ENCODE results near the gene RBM4. TPM values are rescaled to one million over a fixed set of nuclear protein-coding genes. Genes with fewer than 3 reads are reported as not detected.
A peak's percentile ranks its signal among the peaks of the same experiment; 100 is the strongest.

Gene RBM4
- total and polyA plus RNA-seq, 2 of the 4 experiments (the other 2 are of a cell fraction), result 165 to 198 TPM

GRCh38 chr11:66676282-66676919 is 37.9 kb downstream of the RBM4 start:
- CTCF ChIA-PET, result interaction anchor here (1.4 kb wide), 1 partner anchor 19 kb away, joined by 3 read pairs; no protein-coding TSS in a partner anchor
- Histone ChIP-seq H2AK9ac (replicated peaks; ENCODE audit: low read depth, low read length, poor library complexity) (no peak overlapping the region), H3K4me3 (ENCODE audit: insufficient read depth, low read depth, low read length) (no peak overlapping the region; the same call in 1 of the 2 replicates), H3K4ac (ENCODE audit: low read depth, low read length) (no peak overlapping the region), H2BK120ac (ENCODE audit: low read depth, low read length) (no peak overlapping the region), H3K4me2 (ENCODE audit: low read depth, low read length) (peak overlapping the region; percentile 90), H2BK15ac (ENCODE audit: low read depth, low read length) (no peak overlapping the region), H3K4me1 (ENCODE audit: control insufficient read depth, insufficient read depth, low read length) (peaks cover 5% of the 10 kb centered on the region), H3K27ac (ENCODE audit: insufficient read depth, low read length) (no peak overlapping the region), H3K18ac (ENCODE audit: low read depth, low read length) (no peak overlapping the region), H4K91ac (ENCODE audit: insufficient read depth, low read depth, low read length) (no peak overlapping the region), H3K9me3 (ENCODE audit: control insufficient read depth, insufficient read depth, low read length) (no peaks in the 10 kb centered on the region), H2BK5ac (ENCODE audit: low read depth, low read length, poor library complexity, severe bottlenecking) (no peak overlapping the region), H3K56ac (ENCODE audit: extremely low read depth, insufficient read depth, low read length) (no peak overlapping the region), H4K8ac (ENCODE audit: low read depth in 2 of 2, low read length in 2 of 2) (no peak overlapping the region; a peak in 1 of 4 replicates), H3K9me1 (ENCODE audit: insufficient read depth, low read length) (no peaks in the 10 kb centered on the region; the same call in 1 of the 2 replicates), H2AK5ac (ENCODE audit: low read depth, low read length) (peak overlapping the region; percentile 40; the same call in 1 of the 2 replicates), H3K36me3 (ENCODE audit: control insufficient read depth, insufficient read depth, low read length) (peaks cover 8% of the 10 kb centered on the region), H3K23ac (ENCODE audit: low read depth, low read length) (peak overlapping the region; percentile 73; the same call in 1 of the 2 replicates), H2BK20ac (ENCODE audit: low read depth, low read length) (no peak overlapping the region), H3K14ac (replicated peaks; ENCODE audit: low read depth, low read length) (no peak overlapping the region), H3K9ac (ENCODE audit: low read depth, low read length) (peak overlapping the region; percentile 90; the same call in 1 of the 2 replicates), H2AFZ (replicated peaks; ENCODE audit: low read length, poor library complexity) (no peak overlapping the region), H3K27me3 (ENCODE audit: control insufficient read depth, insufficient read depth, low read length) (no peaks in the 10 kb centered on the region), H3K79me1 (ENCODE audit: low read depth in 1 of 2, low read length in 2 of 2) (peaks cover 22 to 39% of the 10 kb centered on the region in 2 experiments), H4K20me1 (ENCODE audit: insufficient read depth, low read length) (no peaks in the 10 kb centered on the region; the same call in 1 of the 2 replicates), H4K5ac (ENCODE audit: low read depth, low read length) (no peak overlapping the region)
- POLR2A ChIA-PET (ENCODE audit: unreplicated experiment), result no interaction called here
- 73% methylated on average over 2 of the region's 16 CpGs; no CpG with 5 or more reads in 1 of the 2 experiments for WGBS, 2 experiments (ENCODE audit: extremely low coverage in 2 of 2, insufficient read length in 1 of 2)
- in situ Hi-C loops (cut with MboI; ENCODE audit: low sequenced_read_pairs) (no loop called here), dilution Hi-C loops (cut with HindIII; ENCODE audit: low sequenced_read_pairs, unreplicated experiment) (no loop called here), intact Hi-C loops (cut with micrococcal nuclease) (no loop called here)
- DNase-seq, result no peak
- no TSS peak for BruUV-seq (replicated peaks)
- no peak for ATAC-seq (ENCODE audit: low read depth)
- TF ChIP-seq MAFK (IDR thresholded peaks at IDR 0.05; ENCODE audit: low read depth, low read length) (no peak), MXI1 (IDR thresholded peaks at IDR 0.05; ENCODE audit: borderline replicate concordance, low read depth, low read length) (no peak), NFE2L2 (IDR thresholded peaks at IDR 0.05; ENCODE audit: low read depth, low read length) (no peak), SMC3 (IDR thresholded peaks at IDR 0.05; ENCODE audit: low read depth, low read length) (no peak), CEBPB (IDR thresholded peaks at IDR 0.05; ENCODE audit: low read depth, low read length) (no peak), CTCF (conservative IDR thresholded peaks at IDR 0.05; ENCODE audit: low read depth, low read length) (no peak), RFX5 (IDR thresholded peaks at IDR 0.05; ENCODE audit: low read depth, low read length) (no peak), POLR2A (IDR thresholded peaks at IDR 0.05; ENCODE audit: low read depth, low read length) (no peak), MAZ (IDR thresholded peaks at IDR 0.05; ENCODE audit: borderline replicate concordance, low read depth, low read length) (no peak), FOS (IDR thresholded peaks at IDR 0.05; ENCODE audit: low read depth, low read length) (no peak), RCOR1 (IDR thresholded peaks at IDR 0.05; ENCODE audit: insufficient replicate concordance, low read length) (no peak), RAD21 (IDR thresholded peaks at IDR 0.05; ENCODE audit: low read length) (no peak), BHLHE40 (IDR thresholded peaks at IDR 0.05; ENCODE audit: low read depth, low read length) (no peak), USF2 (IDR thresholded peaks at IDR 0.05; ENCODE audit: low read depth, low read length) (no peak), CHD1 (IDR thresholded peaks at IDR 0.05; ENCODE audit: low read depth, low read length) (no peak)
